Stomach (tissue), 4 donors: ENCODE measurements around the gene RCOR1.

Experiments
- POLR2A ChIP-seq, 4 donors: fragments of 450-650 bp; IDR thresholded peaks; one replicate each; pipeline ENCODE4 v1.6.1; 2016; ENCODE audit warnings: antibody characterized with exemption in 4 of 4, control low read depth in 2 of 4, mild to moderate bottlenecking in 1 of 4, moderate library complexity in 1 of 4
- TF ChIP-seq, protein P1 (sequence below), 7 experiments: fragments of 450-650 bp in 4 of 7; fragments of 200-600 bp in 3 of 7; sonication (generic) in 3 of 7; IDR thresholded peaks; one replicate each; pipeline ENCODE4 v1.5.1; 2016 to 2019; ENCODE audit warnings: antibody characterized with exemption in 7 of 7, control low read depth in 2 of 7, mild to moderate bottlenecking in 1 of 7

- TF ChIP-seq, protein P1, sequence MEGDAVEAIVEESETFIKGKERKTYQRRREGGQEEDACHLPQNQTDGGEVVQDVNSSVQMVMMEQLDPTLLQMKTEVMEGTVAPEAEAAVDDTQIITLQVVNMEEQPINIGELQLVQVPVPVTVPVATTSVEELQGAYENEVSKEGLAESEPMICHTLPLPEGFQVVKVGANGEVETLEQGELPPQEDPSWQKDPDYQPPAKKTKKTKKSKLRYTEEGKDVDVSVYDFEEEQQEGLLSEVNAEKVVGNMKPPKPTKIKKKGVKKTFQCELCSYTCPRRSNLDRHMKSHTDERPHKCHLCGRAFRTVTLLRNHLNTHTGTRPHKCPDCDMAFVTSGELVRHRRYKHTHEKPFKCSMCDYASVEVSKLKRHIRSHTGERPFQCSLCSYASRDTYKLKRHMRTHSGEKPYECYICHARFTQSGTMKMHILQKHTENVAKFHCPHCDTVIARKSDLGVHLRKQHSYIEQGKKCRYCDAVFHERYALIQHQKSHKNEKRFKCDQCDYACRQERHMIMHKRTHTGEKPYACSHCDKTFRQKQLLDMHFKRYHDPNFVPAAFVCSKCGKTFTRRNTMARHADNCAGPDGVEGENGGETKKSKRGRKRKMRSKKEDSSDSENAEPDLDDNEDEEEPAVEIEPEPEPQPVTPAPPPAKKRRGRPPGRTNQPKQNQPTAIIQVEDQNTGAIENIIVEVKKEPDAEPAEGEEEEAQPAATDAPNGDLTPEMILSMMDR (IDR thresholded peaks at IDR 0.05): no peak
- TF ChIP-seq POLR2A (IDR thresholded peaks at IDR 0.05): no peak
These were observed 187.3 kb downstream of the RCOR1 start for GRCh38 chr14:102779574-102780315.
